ENCODE data around the gene PTPRM. TPM values are rescaled to one million over a fixed set of nuclear protein-coding genes. Genes with fewer than 3 reads are reported as not detected.

The PTPRM gene
- polyA plus RNA-seq, 3 donors = 0.04 to 2.1 (median 0.66) TPM

- Histone ChIP-seq H2AFZ (ENCODE audit: insufficient read depth, low read depth, low read length, poor library complexity, severe bottlenecking) (no peak overlapping the region), H3K9ac (ENCODE audit: insufficient read depth, low read length, poor library complexity, severe bottlenecking) (no peak overlapping the region), H3K27ac (ENCODE audit: low read depth in 1 of 2, low read length in 2 of 2) (no peak overlapping the region), H3K9me3 (replicated peaks in 1 of 2; ENCODE audit: control insufficient read depth in 1 of 2, insufficient read depth in 1 of 2, low read length in 2 of 2) (no peaks in the 10 kb centered on the region), H3K4me1 (ENCODE audit: control insufficient read depth in 1 of 2, insufficient read depth in 2 of 2, low read length in 2 of 2) (no peaks in the 10 kb centered on the region), H3K79me2 (ENCODE audit: insufficient read depth, low read length) (no peaks in the 10 kb centered on the region), H4K20me1 (ENCODE audit: insufficient read depth, low read length) (no peaks in the 10 kb centered on the region), H3K4me3 (replicated peaks in 1 of 3; ENCODE audit: low read depth in 2 of 3, low read length in 3 of 3) (no peak overlapping the region), H3K36me3 (replicated peaks in 1 of 2; ENCODE audit: control insufficient read depth in 1 of 2, insufficient read depth in 2 of 2, low read length in 2 of 2) (no peaks in the 10 kb centered on the region), H3K4me2 (replicated peaks; ENCODE audit: extremely low read depth, low read length, poor library complexity, severe bottlenecking) (no peak overlapping the region), H3K27me3 (ENCODE audit: control insufficient read depth in 2 of 2, insufficient read depth in 2 of 2, low read length in 2 of 2) (no peaks in the 10 kb centered on the region)
- TF ChIP-seq CTCF (IDR thresholded peaks at IDR 0.05) = no peak
- no peaks in the 10 kb centered on the region for H3K4me1 Mint-ChIP-seq
- peaks cover 0 to 3% (median 0%) of the 10 kb centered on the region in 7 donors for H3K9me3 Mint-ChIP-seq
- peaks cover 1 to 2% (median 1%) of the 10 kb centered on the region in 3 donors for H3K27me3 Mint-ChIP-seq (ENCODE audit: low read depth in 3 of 3)
- no peak for DNase-seq
- H3K27ac Mint-ChIP-seq = no peak overlapping the region
- no peak overlapping the region for H3K4me3 Mint-ChIP-seq
- WGBS (ENCODE audit: insufficient coverage) = no CpG with 5 or more reads among the region's 2 CpGs
- intact Hi-C loops (cut with micrococcal nuclease) = no loop called here
- H3K36me3 Mint-ChIP-seq = no peaks in the 10 kb centered on the region
Observed at GRCh38 chr18:8400825-8401224, 833.7 kb downstream of the PTPRM start.

GRCh38 chr18:8401606-8402005 is 834.5 kb downstream of the PTPRM start:
- Mint-ChIP-seq H3K27me3 (ENCODE audit: low read depth in 3 of 3) (peaks cover 1 to 2% (median 1%) of the 10 kb centered on the region in 3 donors), H3K4me1 (no peaks in the 10 kb centered on the region), H3K36me3 (no peaks in the 10 kb centered on the region), H3K4me3 (no peak overlapping the region), H3K27ac (no peak overlapping the region), H3K9me3 (peaks cover 0 to 3% (median 0%) of the 10 kb centered on the region in 7 donors)
- no peak overlapping the region for H3K4me3 ChIP-seq (replicated peaks in 1 of 3; ENCODE audit: low read depth in 2 of 3, low read length in 3 of 3)
- no peaks in the 10 kb centered on the region for H3K27me3 ChIP-seq (ENCODE audit: control insufficient read depth in 2 of 2, insufficient read depth in 2 of 2, low read length in 2 of 2)
- 95% methylated on average over 16 of the region's 17 CpGs for WGBS (ENCODE audit: insufficient coverage)
- no peak for DNase-seq
- no peaks in the 10 kb centered on the region for H3K36me3 ChIP-seq (replicated peaks in 1 of 2; ENCODE audit: control insufficient read depth in 1 of 2, insufficient read depth in 2 of 2, low read length in 2 of 2)
- no peaks in the 10 kb centered on the region for H3K9me3 ChIP-seq (replicated peaks in 1 of 2; ENCODE audit: control insufficient read depth in 1 of 2, insufficient read depth in 1 of 2, low read length in 2 of 2)
- H3K79me2 ChIP-seq (ENCODE audit: insufficient read depth, low read length) = no peaks in the 10 kb centered on the region
- no peak overlapping the region for H3K9ac ChIP-seq (ENCODE audit: insufficient read depth, low read length, poor library complexity, severe bottlenecking)
- no peak overlapping the region for H3K27ac ChIP-seq (ENCODE audit: low read depth in 1 of 2, low read length in 2 of 2)
- intact Hi-C loops (cut with micrococcal nuclease) = no loop called here
- TF ChIP-seq CTCF (IDR thresholded peaks at IDR 0.05) = no peak
- no peaks in the 10 kb centered on the region for H3K4me1 ChIP-seq (ENCODE audit: control insufficient read depth in 1 of 2, insufficient read depth in 2 of 2, low read length in 2 of 2)
- no peak overlapping the region for H3K4me2 ChIP-seq (replicated peaks; ENCODE audit: extremely low read depth, low read length, poor library complexity, severe bottlenecking)
- H4K20me1 ChIP-seq (ENCODE audit: insufficient read depth, low read length) = no peaks in the 10 kb centered on the region
- H2AFZ ChIP-seq (ENCODE audit: insufficient read depth, low read depth, low read length, poor library complexity, severe bottlenecking) = no peak overlapping the region
